Gastrocnemius medialis (tissue), 4 donors: ENCODE data around the gene SLC27A1. TPM values are rescaled to one million over a fixed set of nuclear protein-coding genes. Genes with fewer than 3 reads are reported as not detected.

Experiments used
- ATAC-seq, 2 donors: fragments of 150-250 bp; one replicate each; pipeline ENCODE4 v1.9.1; 2016
- DNase-seq, 2 donors: peaks; one replicate each; pipeline ENCODE4 v3.0.0-alpha.2; 2019
- H3K27ac ChIP-seq, 4 donors: fragments of 200-600 bp; sonication (generic); 1 replicate in 1 of 4; 2 replicates in 3 of 4; pipeline ENCODE4 v1.5.1; 2016 to 2018; ENCODE audit warnings: mild to moderate bottlenecking in 2 of 4, moderate library complexity in 1 of 4
- H3K27me3 ChIP-seq, 3 donors: fragments of 200-600 bp; sonication (generic) in 2 of 3; 1 replicate in 1 of 3; 2 replicates in 2 of 3; pipeline versions ENCODE4 v1.5.1 to v1.6.0; 2016 to 2019; ENCODE audit warnings: mild to moderate bottlenecking in 1 of 3, moderate library complexity in 1 of 3
- H3K36me3 ChIP-seq, 2 donors: fragments of 200-600 bp; sonication (generic) in 1 of 2; one replicate each; pipeline ENCODE4 v1.5.1; 2017 to 2018
- H3K4me1 ChIP-seq, 2 donors: fragments of 200-600 bp; sonication (generic) in 1 of 2; one replicate each; pipeline ENCODE4 v1.5.1; 2016 to 2017; ENCODE audit warnings: mild to moderate bottlenecking in 2 of 2
- H3K4me3 ChIP-seq, 4 donors: fragments of 200-600 bp; sonication (generic) in 3 of 4; 1 replicate in 1 of 4; 2 replicates in 3 of 4; pipeline ENCODE4 v1.5.1; 2016 to 2019; ENCODE audit warnings: mild to moderate bottlenecking in 2 of 4
- H3K9me3 ChIP-seq, 3 donors: fragments of 200-600 bp; sonication (generic) in 2 of 3; 1 replicate in 1 of 3; 2 replicates in 2 of 3; pipeline ENCODE4 v1.5.1; 2016 to 2019
- CTCF ChIP-seq, 5 experiments: fragments of 450-650 bp in 3 of 5; fragments of 200-600 bp in 2 of 5; sonication (generic) in 2 of 5; IDR thresholded peaks in 4 of 5; conservative IDR thresholded peaks in 1 of 5; 1 replicate in 4 of 5; 2 replicates in 1 of 5; pipeline ENCODE4 v1.5.1; 2016 to 2019; ENCODE audit warnings: antibody characterized with exemption in 5 of 5, mild to moderate bottlenecking in 3 of 5, moderate library complexity in 3 of 5
- POLR2A ChIP-seq, 2 donors: fragments of 450-650 bp; IDR thresholded peaks; one replicate each; pipeline ENCODE4 v1.6.1; 2017; ENCODE audit warnings: antibody characterized with exemption in 2 of 2, mild to moderate bottlenecking in 2 of 2, moderate library complexity in 2 of 2
- in situ Hi-C, 4 donors: fragments of 200-750 bp; cut with MboI; loops; one replicate each; pipeline versions ENCODE4 v1.15.0 to v1.8.0; 2017; ENCODE audit warnings: low sequenced_read_pairs in 4 of 4
- intact Hi-C: fragments of 100-400 bp; cut with DNase I; formaldehyde crosslinking; loops from one replicate; pipeline ENCODE4 v1.15.1; 2023; ENCODE audit warnings: low total_unique reads
- total RNA-seq, 4 donors: library from RNA; depleted of rRNA; stranded (reverse); fragments of >200 nt; gene quantifications; one replicate each; pipeline versions ENCODE4 v1.1.0 to v1.2.3, GENCODE V29; 2016

The SLC27A1 gene
- total RNA-seq, 4 donors from 2014 or later: 20.7 to 53.8 (median 43.7) TPM

- Histone ChIP-seq H3K27me3 (peaks cover 7 to 16% (median 12%) of the 10 kb centered on the region in 3 donors), H3K9me3 (no peaks in the 10 kb centered on the region), H3K4me1 (no peaks in the 10 kb centered on the region), H3K36me3 (no peaks in the 10 kb centered on the region), H3K4me3 (no peak overlapping the region), H3K27ac (no peak overlapping the region)
- intact Hi-C loops: no loop called here
- ATAC-seq (no peak), DNase-seq (no peak)
- no peak for TF ChIP-seq CTCF (IDR thresholded peaks at IDR 0.05 in 4 of 5, conservative IDR thresholded peaks at IDR 0.05 in 1 of 5)
- in situ Hi-C loops: no loop called here
These were observed 59.2 kb downstream of the SLC27A1 start for GRCh38 chr19:17529239-17530158.

GRCh38 chr19:17530586-17530985 lies 60.3 kb downstream of the SLC27A1 start:
- TF ChIP-seq CTCF (IDR thresholded peaks at IDR 0.05 in 4 of 5, conservative IDR thresholded peaks at IDR 0.05 in 1 of 5) (no peak), POLR2A (IDR thresholded peaks at IDR 0.05) (no peak)
- DNase-seq (no peak), ATAC-seq (no peak)
- no peaks in the 10 kb centered on the region for H3K4me1 ChIP-seq
- H3K9me3 ChIP-seq: no peaks in the 10 kb centered on the region
- peaks cover 7 to 16% (median 9%) of the 10 kb centered on the region in 3 donors for H3K27me3 ChIP-seq
- no peaks in the 10 kb centered on the region for H3K36me3 ChIP-seq
- H3K27ac ChIP-seq: no peak overlapping the region
- intact Hi-C loops: no loop called here
- in situ Hi-C loops: no loop called here
- no peak overlapping the region for H3K4me3 ChIP-seq

GRCh38 chr19:17532116-17532515 lies 61.8 kb downstream of the SLC27A1 start:
- Histone ChIP-seq H3K27me3 (peaks cover 11 to 20% (median 11%) of the 10 kb centered on the region in 3 donors), H3K27ac (no peak overlapping the region), H3K36me3 (no peaks in the 10 kb centered on the region), H3K9me3 (no peaks in the 10 kb centered on the region), H3K4me3 (no peak overlapping the region), H3K4me1 (no peaks in the 10 kb centered on the region)
- DNase-seq (no peak), ATAC-seq (no peak)
- intact Hi-C loops: no loop called here
- no peak for TF ChIP-seq CTCF (IDR thresholded peaks at IDR 0.05 in 4 of 5, conservative IDR thresholded peaks at IDR 0.05 in 1 of 5)
- TF ChIP-seq POLR2A (IDR thresholded peaks at IDR 0.05): no peak
- in situ Hi-C loops: no loop called here

- Histone ChIP-seq H3K9me3 (no peaks in the 10 kb centered on the region), H3K4me3 (no peak overlapping the region), H3K4me1 (no peaks in the 10 kb centered on the region), H3K36me3 (no peaks in the 10 kb centered on the region), H3K27me3 (peaks cover 16 to 20% (median 16%) of the 10 kb centered on the region in 3 donors), H3K27ac (no peak overlapping the region)
- intact Hi-C loops: no loop called here
- in situ Hi-C loops: no loop called here
- TF ChIP-seq POLR2A (IDR thresholded peaks at IDR 0.05) (no peak), CTCF (IDR thresholded peaks at IDR 0.05 in 4 of 5, conservative IDR thresholded peaks at IDR 0.05 in 1 of 5) (no peak)
- DNase-seq (no peak), ATAC-seq (no peak)
These were observed 62.2 kb downstream of the SLC27A1 start for GRCh38 chr19:17532557-17532956.
